PFSK-1 (cell line): ENCODE results near the gene SOX30.

Experiments
- FOXP2 ChIP-seq: optimal IDR thresholded peaks from 2 replicates; pipeline ENCODE3; 2011; ENCODE audit warnings: borderline replicate concordance, control low read depth, inconsistent platforms; ENCODE audit not compliant: insufficient read depth; ENCODE audit errors: extremely low read length, extremely low read depth
- POLR2AphosphoS5 ChIP-seq: IDR thresholded peaks from 2 replicates; pipeline ENCODE4 v1.6.1; 2012; ENCODE audit warnings: low read depth, mild to moderate bottlenecking, control low read depth, low read length, moderate library complexity
- REST ChIP-seq, 2 experiments: IDR thresholded peaks; 2 replicates each; pipeline versions ENCODE4 v1.6.1 to v1.8.0; 2011 to 2012; ENCODE audit warnings: low read depth in 2 of 2, low read length in 2 of 2, control low read depth in 1 of 2, inconsistent platforms in 1 of 2, mild to moderate bottlenecking in 1 of 2, moderate library complexity in 1 of 2; ENCODE audit not compliant: insufficient read depth in 1 of 2
- SIN3A ChIP-seq: IDR thresholded peaks from 2 replicates; pipeline ENCODE4 v1.6.1; 2012; ENCODE audit warnings: mild to moderate bottlenecking, low read length, moderate library complexity, borderline replicate concordance; ENCODE audit not compliant: insufficient read depth
- TAF1 ChIP-seq: IDR thresholded peaks from 2 replicates; pipeline ENCODE4 v1.6.1; 2012; ENCODE audit warnings: low read length, control low read depth, borderline replicate concordance; ENCODE audit not compliant: insufficient read depth

GRCh38 chr5:157608972-157609565 lies 43.2 kb downstream of the SOX30 start:
- no peak for TF ChIP-seq REST (IDR thresholded peaks at IDR 0.05; ENCODE audit: insufficient read depth in 1 of 2, low read depth in 2 of 2, low read length in 2 of 2)
- no peak for TF ChIP-seq TAF1
- no peak for TF ChIP-seq POLR2AphosphoS5
- TF ChIP-seq SIN3A = no peak
- TF ChIP-seq FOXP2 = no peak
